ENCODE measurements around the gene MAGEA6.
"Not testable (repeated sequence)": the region's sequence is repeated elsewhere in the genome, so short reads cannot be mapped to it uniquely, and the experiment has no call there.

MAGEA6 gene, protein sequence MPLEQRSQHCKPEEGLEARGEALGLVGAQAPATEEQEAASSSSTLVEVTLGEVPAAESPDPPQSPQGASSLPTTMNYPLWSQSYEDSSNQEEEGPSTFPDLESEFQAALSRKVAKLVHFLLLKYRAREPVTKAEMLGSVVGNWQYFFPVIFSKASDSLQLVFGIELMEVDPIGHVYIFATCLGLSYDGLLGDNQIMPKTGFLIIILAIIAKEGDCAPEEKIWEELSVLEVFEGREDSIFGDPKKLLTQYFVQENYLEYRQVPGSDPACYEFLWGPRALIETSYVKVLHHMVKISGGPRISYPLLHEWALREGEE

DNA sequence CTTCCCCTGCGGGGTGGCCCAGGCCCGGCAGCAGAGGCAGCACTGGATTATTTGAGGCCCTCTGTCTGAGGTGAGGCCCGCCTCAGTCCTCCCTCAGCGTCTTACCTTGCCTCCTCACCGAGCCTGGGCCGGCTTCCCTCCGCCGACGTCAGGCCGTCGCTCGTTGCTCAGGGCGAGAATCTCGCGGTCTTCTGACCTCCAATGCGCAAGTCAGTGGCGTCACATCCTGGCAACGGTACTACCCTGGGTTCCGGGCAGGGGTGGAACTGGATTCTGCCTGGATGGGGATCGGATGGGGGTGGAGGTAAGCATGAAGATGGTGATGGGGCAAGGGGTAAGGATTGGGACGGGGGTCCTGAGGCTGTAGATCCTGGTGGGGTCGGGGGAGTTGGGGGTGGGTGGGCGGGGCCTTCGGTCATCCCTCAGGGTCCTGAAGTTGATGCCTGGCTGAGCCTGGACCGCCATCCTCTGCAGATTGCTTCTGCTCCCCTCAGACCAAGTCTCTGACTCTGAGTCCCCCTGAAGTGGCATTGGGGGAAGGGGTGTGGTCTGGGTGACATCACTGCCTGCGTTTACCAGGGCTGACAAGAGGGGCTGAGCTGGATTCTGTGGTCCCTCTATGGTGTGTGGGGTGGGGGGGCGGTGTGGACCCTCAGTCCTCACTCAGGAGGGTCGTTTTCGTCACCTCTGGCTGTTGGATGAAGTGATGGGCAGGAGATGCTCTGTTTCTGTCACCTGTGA lies at the start of gene MAGEA6:
Gene MAGEA6 (minus strand): TSS at position 141 of the 741 bp plus-strand sequence. CDS start 2,039 bp downstream, outside the sequence.
- not testable (repeated sequence) for DNase-seq

DNA sequence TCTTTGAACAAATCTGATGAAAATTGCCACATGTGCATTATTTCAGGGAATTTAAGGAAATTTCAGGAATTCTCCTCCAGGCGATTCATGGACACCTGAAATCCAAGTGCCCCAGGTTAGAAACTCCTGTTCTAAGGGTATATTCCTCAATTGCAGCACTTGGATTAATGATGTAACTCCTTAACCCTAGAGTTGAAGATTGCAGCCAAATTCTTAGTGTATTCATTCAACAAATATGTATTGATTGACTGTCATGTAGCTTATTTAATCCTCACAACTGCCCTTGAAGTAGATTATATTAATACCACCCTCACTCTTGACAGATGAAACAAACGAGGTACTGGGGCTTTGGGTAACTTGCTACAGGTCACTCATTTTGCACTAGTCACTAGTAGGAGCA lies 49.8 kb upstream of the MAGEA6 start:
- DNase-seq, result no peak

DNA sequence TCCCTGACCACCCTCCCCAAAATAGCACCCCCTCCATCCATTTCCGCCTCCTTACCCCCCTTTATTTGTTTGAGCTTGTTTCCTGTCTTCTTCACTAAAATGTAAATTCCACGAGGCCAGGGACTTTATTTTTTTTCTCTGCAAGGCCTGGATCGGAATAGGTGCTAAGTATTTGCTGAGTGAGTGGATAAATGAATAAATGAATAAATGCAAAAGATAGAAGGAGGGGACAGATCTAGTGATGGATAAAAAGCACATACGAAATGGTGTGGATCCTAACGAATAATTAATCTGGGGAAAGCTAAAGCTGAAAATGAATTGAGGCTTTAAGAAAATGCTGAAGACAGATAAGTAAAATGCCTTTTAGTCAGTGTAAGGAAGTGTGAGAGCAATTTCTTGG lies 48.9 kb upstream of the MAGEA6 start:
- no peak for DNase-seq

DNA sequence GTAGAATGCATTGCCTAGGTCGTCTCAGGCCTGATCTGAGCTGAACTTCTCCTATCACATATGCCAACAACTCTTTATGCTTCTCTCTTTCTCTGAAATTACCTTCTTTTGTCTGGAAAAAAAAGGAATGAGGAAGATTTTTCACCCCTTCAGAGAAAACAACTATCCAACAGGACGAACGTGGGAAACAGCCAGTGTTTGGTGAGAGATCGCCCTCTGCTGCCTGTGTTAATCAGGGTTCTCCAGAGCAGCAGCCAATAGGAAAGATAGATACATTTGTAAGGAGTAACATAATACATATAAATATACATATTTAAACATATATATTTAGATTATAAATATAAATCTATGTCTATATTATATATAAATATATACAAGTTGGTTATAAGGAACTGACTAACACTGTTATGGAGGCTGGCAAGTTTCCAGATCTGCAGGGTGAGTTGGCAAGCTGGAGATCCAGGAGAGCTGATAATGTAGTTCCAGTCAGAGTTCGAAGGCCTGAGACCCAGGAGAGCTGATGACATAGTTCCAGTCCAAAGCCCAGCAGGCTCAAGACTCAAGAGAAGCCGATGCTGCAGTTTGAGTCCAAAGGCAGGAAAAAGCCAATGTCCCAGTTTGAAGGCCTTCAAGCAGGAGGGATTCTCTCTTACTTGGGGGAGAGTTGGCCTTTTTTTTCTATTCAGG lies 47.7 kb upstream of the MAGEA6 start:
- DNase-seq, result no peak

DNA sequence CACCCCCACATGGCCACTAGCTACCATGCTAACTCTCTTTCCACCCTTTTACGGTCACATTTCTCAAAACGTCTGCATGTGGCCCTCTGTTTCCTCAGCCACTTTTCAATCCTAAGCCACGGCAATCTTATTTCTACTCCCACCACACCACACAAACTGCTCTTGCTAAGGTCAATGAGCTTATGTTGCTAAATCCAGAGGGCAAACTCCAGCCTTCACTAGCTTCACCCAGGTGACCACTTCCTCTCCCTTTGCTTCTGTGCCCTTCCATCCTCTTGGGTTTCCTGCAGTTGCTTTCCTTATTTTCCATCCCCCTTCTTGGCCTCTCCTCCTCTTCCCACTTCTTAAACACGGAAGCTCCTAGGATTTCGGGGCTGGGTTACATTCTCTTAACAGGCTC lies 44.6 kb upstream of the MAGEA6 start:
- no peak for DNase-seq

DNA sequence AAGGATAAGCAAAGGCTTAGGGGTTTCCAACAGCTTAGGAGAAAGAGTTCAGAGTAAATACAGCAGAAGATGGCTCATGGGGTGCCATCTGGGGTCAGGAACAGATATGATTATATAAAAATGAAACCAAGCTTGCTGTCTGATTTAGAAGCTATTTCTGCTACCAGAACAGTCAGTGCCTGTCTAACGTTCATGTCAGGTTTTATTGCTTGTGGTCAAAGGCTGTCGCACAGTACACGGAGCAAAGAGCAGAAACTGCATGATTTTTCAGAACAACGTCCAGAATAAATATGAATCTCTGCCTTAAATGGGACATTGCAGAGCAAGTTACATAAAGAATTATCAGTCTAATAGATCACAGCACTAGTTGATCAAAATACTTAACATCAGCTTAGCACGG lies 43.7 kb upstream of the MAGEA6 start:
- DNase-seq, result no peak

DNA sequence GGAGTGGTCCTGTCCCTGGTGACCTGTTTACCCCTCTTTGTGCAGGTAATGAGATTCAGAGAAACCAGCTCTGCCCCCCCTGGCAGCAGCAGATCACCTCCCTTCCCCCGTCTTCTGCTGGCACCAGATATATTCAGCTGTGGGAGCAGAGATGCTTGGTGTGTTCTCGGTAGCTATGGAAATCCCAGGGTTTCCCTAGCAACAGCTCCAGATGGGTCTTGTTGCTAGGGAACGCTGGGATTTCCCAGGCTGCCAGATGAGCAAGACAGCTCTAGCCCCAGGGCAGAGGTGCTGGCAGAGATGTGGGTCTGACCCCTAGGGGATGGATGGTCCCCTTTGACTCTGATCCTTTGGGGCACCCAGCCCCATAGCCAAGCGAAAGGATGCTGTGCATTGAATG lies 40.9 kb upstream of the MAGEA6 start:
- no peak for DNase-seq

DNA sequence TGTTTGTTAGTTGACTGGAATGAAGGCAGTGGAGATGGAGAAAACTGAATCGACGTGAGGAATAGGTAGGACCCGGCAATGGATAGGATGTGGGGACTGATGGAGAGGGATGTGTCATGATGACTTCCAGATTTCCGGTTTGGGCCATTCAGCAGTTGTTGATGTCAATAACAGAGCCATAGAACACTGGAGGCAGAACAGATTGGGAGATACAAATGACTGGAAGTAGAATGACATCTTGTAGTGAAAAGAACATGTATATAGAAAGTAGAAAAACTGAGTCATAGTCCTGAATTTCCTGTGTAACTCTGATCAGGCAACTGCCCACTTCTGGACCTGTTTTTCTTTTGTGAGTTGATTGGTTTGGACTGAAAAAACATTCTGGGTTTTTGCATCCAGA lies 36.5 kb upstream of the MAGEA6 start:
- DNase-seq, result no peak

DNA sequence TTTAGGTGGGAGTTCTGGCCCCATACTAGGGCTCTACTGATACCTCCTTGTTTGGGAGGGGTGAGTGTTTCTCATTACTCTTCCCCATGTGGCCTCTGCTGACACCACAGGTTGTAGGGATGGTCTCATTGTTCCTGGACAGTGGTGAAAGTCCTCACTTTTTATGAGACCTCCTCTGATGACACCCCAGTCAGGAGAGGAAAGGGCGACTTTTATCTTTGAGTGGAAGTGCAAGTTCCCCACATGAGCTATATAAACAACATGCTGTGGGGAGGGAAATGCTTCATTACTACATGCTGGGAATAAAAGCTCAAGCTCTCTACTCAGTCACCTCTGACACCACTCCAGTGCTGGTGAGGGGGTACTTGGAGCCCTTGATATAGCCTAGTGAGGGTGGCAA lies 29.5 kb upstream of the MAGEA6 start:
- no peak for DNase-seq

DNA sequence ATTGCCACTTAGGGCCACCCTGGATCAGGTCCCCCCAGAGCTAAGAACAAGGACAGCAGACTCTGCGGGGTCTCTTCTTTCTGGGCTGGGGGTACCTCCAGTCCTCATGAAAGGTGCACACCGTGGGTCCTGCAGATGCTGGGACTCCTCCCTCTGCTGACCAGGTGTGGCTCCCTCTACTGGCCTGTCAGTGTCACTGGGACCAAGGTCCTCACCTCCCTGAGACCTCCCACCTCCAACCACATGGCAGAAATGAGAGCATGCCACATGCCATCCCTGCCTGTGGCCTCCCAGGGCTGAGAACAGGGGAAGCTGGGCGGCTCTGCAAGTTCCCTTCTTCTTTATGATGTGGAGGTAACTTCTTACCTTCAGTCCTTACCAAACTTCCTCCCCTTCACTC lies 17.6 kb upstream of the MAGEA6 start:
- not testable (repeated sequence) for DNase-seq

DNA sequence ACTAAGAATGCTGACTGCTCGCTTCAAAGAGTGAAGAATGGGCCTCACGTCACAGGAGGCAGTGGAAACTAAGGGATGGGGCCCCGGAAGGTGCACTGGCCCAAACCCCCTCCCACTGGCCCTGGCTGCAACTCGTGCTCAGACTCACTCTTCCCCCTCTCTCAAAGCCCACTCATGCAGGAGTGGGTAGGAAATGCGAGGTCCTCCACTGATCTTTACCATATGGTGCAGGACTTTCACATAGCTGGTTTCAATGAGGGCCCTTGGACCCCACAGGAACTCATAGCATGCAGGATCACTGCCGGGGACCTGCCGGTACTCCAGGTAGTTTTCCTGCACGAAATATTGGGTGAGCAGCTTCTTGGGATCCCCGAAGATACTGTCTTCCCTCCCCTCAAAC lies 2.9 kb downstream of the MAGEA6 start:
- not testable (repeated sequence) for DNase-seq

DNA sequence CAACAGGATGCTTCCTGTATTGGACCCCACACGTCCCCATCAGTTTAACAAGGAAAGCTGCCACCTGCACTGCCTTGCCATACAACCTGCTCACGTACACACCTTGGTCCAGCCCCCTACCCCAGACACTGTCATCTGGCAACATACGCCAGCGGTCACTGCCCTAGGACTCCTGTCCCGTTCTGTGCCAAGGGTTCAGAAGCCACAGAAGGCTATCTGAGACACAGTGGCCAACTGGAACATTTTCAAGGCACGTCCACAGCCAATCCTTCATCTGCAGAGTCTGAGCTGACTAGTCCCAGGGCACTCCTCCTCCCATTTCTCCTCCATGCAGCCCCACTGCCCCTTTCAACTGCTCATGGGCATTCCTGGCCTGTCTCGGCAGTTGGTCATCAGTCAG lies 7.9 kb downstream of the MAGEA6 start:
- not testable (repeated sequence) for DNase-seq

DNA sequence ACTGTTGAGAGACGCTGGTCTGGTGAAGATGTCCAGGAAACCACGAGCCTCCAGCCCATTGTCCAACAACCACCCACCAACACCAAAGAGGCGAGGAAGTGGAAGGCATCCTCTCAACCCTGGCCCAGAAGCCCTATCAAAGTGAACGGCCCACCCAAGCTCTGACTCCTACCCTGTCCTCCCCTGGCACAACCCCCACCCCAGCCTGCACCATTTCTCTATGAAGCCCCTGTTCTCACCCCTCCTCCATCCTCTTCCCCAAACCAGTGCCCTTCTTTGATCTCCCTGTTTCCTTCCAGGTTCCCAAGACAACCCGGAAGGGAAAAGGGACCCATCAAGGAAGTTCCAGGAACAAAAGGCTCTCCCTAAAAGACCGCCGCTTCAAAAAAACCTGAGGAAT lies 9.9 kb downstream of the MAGEA6 start:
- not testable (repeated sequence) for DNase-seq

DNA sequence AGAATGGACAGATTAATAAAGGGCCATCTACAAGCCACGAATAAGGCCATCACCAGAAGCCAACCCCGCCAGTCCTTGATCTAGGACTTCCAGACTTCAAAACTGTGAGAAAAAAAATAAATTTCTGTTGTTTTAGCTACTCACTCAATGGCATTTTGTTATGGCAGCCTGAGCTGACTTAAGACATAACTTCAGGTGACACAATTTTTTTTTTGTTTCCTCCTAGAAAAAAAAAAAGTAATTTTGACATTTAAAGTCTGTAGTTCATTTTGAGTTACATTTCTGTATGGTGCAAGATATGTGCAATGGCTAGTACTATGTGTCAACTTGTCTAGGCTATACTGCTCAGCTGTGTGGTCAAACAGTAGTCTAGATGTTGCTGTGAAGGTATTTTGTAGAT lies 10.6 kb downstream of the MAGEA6 start, which contains the start of gene CSAG3:
Gene CSAG3 (plus strand): TSS at position 301 of the 400 bp plus-strand sequence.
- DNase-seq, result not testable (repeated sequence)

DNA sequence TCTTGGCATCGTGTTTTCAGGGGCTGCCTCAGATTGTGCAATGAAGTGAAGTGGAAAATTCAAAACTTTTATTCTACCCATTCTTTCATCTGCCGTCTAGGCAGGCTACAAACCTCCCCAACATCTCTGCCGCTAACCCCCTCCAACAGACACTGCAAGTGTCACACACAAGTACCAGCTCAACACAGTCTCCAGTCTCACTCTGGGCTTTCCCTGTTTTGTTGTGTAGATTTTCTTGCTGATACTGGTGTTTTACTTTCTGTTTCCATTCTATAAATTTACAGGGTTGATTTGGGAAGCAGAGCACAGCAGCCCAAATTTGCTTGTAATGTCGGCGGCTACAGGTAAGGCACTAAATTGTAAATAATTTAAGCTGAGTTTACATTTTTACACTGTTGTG lies 14.6 kb downstream of the MAGEA6 start:
- DNase-seq, result not testable (repeated sequence)

DNA sequence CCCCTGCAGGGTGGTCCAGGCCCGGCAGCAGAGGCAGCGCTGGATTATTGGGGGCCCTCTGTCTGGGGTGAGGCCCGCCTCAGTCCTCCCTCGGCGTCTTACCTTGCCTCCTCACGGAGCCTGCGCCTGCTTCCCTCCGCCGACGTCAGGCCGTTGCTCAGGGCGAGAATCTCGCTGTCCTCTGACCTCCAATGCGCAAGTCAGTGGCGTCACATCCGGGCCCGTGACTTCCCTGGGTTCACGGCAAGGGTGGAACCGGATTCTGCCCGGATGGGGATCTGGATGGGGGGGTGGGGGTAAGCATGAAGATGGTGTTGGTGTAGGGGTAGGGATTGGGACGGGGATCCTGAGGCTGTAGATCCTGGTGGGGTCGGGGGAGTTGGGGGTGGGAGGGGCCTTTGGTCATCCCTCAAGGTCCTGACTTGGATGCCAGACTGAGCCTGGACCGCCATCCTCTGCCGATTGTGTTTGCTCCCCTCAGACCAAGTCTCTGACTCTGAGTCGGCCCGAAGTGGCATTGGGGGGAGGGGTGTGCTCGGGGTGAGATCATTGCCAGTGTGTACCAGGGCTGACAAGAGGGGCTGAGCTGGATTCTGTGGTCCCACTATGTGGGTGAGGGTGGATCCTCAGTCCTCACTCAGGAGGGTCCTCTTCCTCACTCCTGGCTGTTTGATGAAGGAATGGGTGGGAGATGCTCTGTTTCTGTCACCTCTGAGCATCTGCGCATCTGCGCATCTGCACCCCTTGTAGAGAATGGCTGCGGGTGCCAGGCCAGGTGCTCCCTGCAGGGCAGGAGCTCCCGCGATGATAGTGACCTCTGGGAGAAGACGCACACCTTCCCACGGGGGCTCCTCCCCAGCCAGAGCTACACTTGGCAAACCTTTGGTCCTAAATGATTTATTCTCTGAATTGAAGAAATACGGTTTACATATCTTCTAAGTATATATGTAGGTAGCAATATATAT lies 15.5 kb downstream of the MAGEA6 start, which contains the start of gene MAGEA2:
Gene MAGEA2 (minus strand): TSS at position 157 of the 965 bp plus-strand sequence. CDS start 2,479 bp downstream, outside the sequence.
- not testable (repeated sequence) for DNase-seq

DNA sequence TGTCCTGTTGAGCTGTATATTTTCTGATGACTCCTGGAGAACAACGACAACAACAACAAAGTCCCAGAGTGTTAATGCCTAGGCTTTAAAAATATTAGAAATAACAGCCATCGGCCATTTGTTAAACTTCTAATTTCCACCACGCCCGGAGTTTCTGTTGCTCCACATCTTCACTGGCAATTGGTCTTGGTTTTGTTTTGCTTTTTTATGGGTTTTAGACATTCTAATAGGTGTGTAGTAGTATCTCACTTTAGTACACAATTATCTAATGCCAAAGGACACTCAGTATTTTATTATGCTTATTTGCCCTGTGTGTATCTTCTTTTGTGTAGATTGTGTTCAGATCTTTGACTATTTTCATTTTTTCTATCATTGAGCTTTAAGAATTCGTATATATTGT lies 30.9 kb downstream of the MAGEA6 start:
- no peak for DNase-seq

DNA sequence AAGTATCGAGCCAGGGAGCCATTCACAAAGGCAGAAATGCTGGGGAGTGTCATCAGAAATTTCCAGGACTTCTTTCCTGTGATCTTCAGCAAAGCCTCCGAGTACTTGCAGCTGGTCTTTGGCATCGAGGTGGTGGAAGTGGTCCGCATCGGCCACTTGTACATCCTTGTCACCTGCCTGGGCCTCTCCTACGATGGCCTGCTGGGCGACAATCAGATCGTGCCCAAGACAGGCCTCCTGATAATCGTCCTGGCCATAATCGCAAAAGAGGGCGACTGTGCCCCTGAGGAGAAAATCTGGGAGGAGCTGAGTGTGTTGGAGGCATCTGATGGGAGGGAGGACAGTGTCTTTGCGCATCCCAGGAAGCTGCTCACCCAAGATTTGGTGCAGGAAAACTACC lies 33.0 kb downstream of the MAGEA6 start:
- not testable (repeated sequence) for DNase-seq

DNA sequence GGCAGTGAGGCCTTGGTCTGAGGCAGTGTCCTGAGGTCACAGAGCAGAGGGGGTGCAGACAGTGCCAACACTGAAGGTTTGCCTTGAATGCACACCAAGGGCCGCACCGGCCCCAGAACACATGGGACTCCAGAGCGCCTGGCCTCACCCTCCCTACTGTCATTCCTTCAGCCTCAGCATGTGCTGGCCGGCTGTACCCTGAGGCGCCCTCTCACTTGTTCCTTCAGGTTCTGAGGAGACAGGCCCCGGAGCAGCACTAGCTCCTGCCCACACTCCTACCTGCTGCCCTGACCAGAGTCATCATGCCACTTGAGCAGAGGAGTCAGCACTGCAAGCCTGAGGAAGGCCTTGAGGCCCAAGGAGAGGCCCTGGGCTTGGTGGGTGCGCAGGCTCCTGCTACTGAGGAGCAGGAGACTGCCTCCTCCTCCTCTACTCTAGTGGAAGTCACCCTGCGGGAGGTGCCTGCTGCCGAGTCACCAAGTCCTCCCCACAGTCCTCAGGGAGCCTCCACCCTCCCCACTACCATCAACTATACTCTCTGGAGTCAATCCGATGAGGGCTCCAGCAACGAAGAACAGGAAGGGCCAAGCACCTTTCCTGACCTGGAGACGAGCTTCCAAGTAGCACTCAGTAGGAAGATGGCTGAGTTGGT lies 33.5 kb downstream of the MAGEA6 start:
- no peak for DNase-seq

DNA sequence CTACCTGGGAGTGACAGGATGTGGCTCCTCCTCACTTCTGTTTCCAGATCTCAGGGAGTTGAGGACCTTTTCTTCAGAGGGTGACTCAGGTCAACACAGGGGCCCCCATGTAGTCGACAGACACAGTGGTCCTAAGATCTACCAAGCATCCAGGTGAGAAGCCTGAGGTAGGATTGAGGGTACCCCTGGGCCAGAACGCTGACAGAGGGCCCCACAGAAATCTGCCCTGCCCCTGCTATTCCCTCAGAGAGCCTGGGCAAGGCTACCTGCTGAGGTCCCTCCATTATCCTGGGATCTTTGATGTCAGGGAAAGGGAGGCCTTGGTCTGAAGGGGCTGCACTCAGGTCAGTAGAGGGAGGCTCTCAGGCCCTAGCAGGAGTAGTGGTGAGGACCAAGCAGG lies 34.4 kb downstream of the MAGEA6 start:
- DNase-seq, result no peak

DNA sequence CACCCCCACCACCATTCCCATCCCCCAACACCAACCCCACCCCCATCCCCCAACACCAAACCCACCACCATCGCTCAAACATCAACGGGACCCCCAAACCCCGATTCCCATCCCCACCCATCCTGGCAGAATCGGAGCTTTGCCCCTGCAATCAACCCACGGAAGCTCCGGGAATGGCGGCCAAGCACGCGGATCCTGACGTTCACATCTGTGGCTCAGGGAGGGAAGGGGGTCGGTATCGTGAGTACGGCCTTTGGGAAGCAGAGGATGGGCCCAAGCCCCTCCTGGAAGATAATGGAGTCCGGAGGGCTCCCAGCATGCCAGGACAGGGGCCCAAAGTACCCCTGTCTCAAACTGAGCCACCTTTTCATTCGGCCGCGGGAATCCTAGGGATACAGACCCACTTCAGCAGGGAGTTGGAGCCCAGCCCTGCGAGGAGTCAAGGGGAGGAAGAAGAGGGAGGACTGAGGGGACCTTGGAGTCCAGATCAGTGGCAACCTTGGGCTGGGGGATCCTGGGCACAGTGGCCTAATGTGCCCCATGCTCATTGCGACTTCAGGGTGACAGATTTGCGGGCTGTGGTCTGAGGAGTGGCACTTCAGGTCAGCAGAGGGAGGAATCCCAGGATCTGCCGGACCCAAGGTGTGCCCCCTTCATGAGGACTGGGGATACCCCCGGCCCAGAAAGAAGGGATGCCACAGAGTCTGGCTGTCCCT lies 35.2 kb downstream of the MAGEA6 start:
- DNase-seq, result not testable (repeated sequence)
